HepG2 (cell line): ENCODE data around the gene ENTPD6. TPM values are rescaled to one million over a fixed set of nuclear protein-coding genes. Genes with fewer than 3 reads are reported as not detected.
A peak's percentile ranks its signal among the peaks of the same experiment; 100 is the strongest.

Experiments
- AGO2 ChIP-seq: fragments of 200-400 bp; formaldehyde crosslinking; optimal IDR thresholded peaks from 2 replicates; pipeline ENCODE3; 2017; ENCODE audit warnings: mild to moderate bottlenecking, low read depth, low read length, moderate library complexity
- ARNTL ChIP-seq: sonication (generic); formaldehyde crosslinking; IDR thresholded peaks from 2 replicates; pipeline ENCODE4 v1.4.0; 2020; ENCODE audit warnings: mild to moderate bottlenecking, missing genetic modification reagents
- ATF7-NPFF ChIP-seq: sonication (generic); formaldehyde crosslinking; IDR thresholded peaks from 2 replicates; pipeline ENCODE4 v1.8.1; 2023; ENCODE audit warnings: mild to moderate bottlenecking, low read depth, missing genetic modification reagents, moderate library complexity
- DNMT3B ChIP-seq: conservative IDR thresholded peaks from 2 replicates; pipeline ENCODE4 v1.6.1; 2016; ENCODE audit warnings: missing biosample characterization, control low read depth
- DR1 ChIP-seq: sonication (generic); formaldehyde crosslinking; IDR thresholded peaks from 2 replicates; pipeline ENCODE4 v1.8.0; 2021; ENCODE audit warnings: mild to moderate bottlenecking, missing genetic modification reagents, inconsistent platforms
- E2F2 ChIP-seq: sonication (generic); formaldehyde crosslinking; IDR thresholded peaks from 2 replicates; pipeline ENCODE4 v1.4.0; 2020; ENCODE audit warnings: missing genetic modification reagents, borderline replicate concordance
- HMG20A ChIP-seq: IDR thresholded peaks from 2 replicates; pipeline ENCODE4 v1.6.1; 2016; ENCODE audit warnings: borderline replicate concordance
- MAF1 ChIP-seq: sonication (generic); formaldehyde crosslinking; IDR thresholded peaks from 2 replicates; pipeline ENCODE4 v1.5.0; 2020; ENCODE audit warnings: missing genetic modification reagents, borderline replicate concordance
- MATR3 ChIP-seq: sonication (generic); formaldehyde crosslinking; IDR thresholded peaks from 2 replicates; pipeline ENCODE4 v1.4.0; 2020; ENCODE audit warnings: missing genetic modification reagents
- NCOA2 ChIP-seq: sonication (generic); formaldehyde crosslinking; IDR thresholded peaks from 2 replicates; pipeline ENCODE4 v1.8.0; 2022; ENCODE audit warnings: inconsistent platforms
- RBFOX2 ChIP-seq: fragments of 200-400 bp; formaldehyde crosslinking; IDR thresholded peaks from 2 replicates; pipeline ENCODE4 v1.6.1; 2017; ENCODE audit warnings: low read depth, mild to moderate bottlenecking, low read length
- SETDB1 ChIP-seq: sonication (generic); formaldehyde crosslinking; IDR thresholded peaks from 2 replicates; pipeline ENCODE4 v1.5.1; 2020; ENCODE audit warnings: missing genetic modification reagents, mild to moderate bottlenecking, borderline replicate concordance
- THRA ChIP-seq: sonication (generic); formaldehyde crosslinking; IDR thresholded peaks from 2 replicates; pipeline ENCODE4 v1.4.0; 2020; ENCODE audit warnings: missing genetic modification reagents, borderline replicate concordance
- U2AF1 ChIP-seq: fragments of 200-400 bp; formaldehyde crosslinking; optimal IDR thresholded peaks from 2 replicates; pipeline ENCODE3; 2017; ENCODE audit warnings: mild to moderate bottlenecking, low read depth, low read length
- XRCC5 ChIP-seq: fragments of 200-400 bp; formaldehyde crosslinking; optimal IDR thresholded peaks from 2 replicates; pipeline ENCODE3; 2017; ENCODE audit warnings: mild to moderate bottlenecking, low read length
- ZBTB3 ChIP-seq: sonication (generic); formaldehyde crosslinking; IDR thresholded peaks from 2 replicates; pipeline ENCODE4 v1.4.0; 2020; ENCODE audit warnings: low read depth, mild to moderate bottlenecking, moderate library complexity, missing genetic modification reagents, borderline replicate concordance
- ZFP36L1 ChIP-seq: sonication (generic); formaldehyde crosslinking; IDR thresholded peaks from 2 replicates; pipeline ENCODE4 v1.8.0; 2022; ENCODE audit warnings: mild to moderate bottlenecking, missing genetic modification reagents, moderate library complexity
- ZFP91 ChIP-seq: sonication (generic); formaldehyde crosslinking; IDR thresholded peaks from 2 replicates; pipeline ENCODE4 v1.9.0; 2022; ENCODE audit warnings: missing genetic modification reagents, mild to moderate bottlenecking, borderline replicate concordance
- ZNF317 ChIP-seq: sonication (generic); formaldehyde crosslinking; IDR thresholded peaks from 2 replicates; pipeline ENCODE4 v1.5.0; 2020; ENCODE audit warnings: mild to moderate bottlenecking, missing genetic modification reagents
- ZNF326 ChIP-seq: sonication (generic); formaldehyde crosslinking; IDR thresholded peaks from 2 replicates; pipeline ENCODE4 v1.4.0; 2020; ENCODE audit warnings: missing genetic modification reagents, borderline replicate concordance
- ZNF543 ChIP-seq: sonication (generic); formaldehyde crosslinking; IDR thresholded peaks from 2 replicates; pipeline ENCODE4 v1.4.0; 2020; ENCODE audit warnings: mild to moderate bottlenecking, missing genetic modification reagents
- ZNF546 ChIP-seq: sonication (generic); formaldehyde crosslinking; conservative IDR thresholded peaks from 2 replicates; pipeline ENCODE4 v1.8.1; 2023; ENCODE audit warnings: mild to moderate bottlenecking, missing genetic modification reagents
- ZNF746 ChIP-seq: sonication (generic); formaldehyde crosslinking; IDR thresholded peaks from 2 replicates; pipeline ENCODE4 v1.8.0; 2022; ENCODE audit warnings: mild to moderate bottlenecking, missing genetic modification reagents
- ZNF781 ChIP-seq: sonication (generic); formaldehyde crosslinking; IDR thresholded peaks from 2 replicates; pipeline ENCODE4 v1.5.1; 2020; ENCODE audit warnings: borderline replicate concordance, mild to moderate bottlenecking, missing genetic modification reagents; ENCODE audit errors: not compliant biosample characterization
- polyA plus RNA-seq, 8 experiments: library from polyadenylated mRNA; depleted of rRNA in 3 of 8; stranded (reverse) in 7 of 8; unstranded in 1 of 8; fragments of >200 nt; fragmentation: Illumina TruSeq in 4 of 8; extraction: Trizol in 4 of 8; gene quantifications; 2 replicates each; pipeline versions ENCODE4 v1.2.1 to v1.2.3, GENCODE V29; 2011 to 2016; ENCODE audit warnings: low read depth in 4 of 8, missing spikeins in 1 of 8, mixed read lengths in 1 of 8; ENCODE audit not compliant: insufficient read depth in 1 of 8
- total RNA-seq, 5 experiments: library from RNA; depleted of rRNA; stranded (reverse); fragments of >200 nt; fragmentation: Illumina TruSeq; extraction: Trizol; gene quantifications; 2 replicates each; pipeline ENCODE4 v1.2.3, GENCODE V29; 2016; ENCODE audit warnings: low read depth in 1 of 5

Gene ENTPD6
- total and polyA plus RNA-seq, 2 of the 13 experiments (the other 11 are each of a cell fraction or from before 2014, with no cell fraction given) = 164 to 172 TPM

DNA sequence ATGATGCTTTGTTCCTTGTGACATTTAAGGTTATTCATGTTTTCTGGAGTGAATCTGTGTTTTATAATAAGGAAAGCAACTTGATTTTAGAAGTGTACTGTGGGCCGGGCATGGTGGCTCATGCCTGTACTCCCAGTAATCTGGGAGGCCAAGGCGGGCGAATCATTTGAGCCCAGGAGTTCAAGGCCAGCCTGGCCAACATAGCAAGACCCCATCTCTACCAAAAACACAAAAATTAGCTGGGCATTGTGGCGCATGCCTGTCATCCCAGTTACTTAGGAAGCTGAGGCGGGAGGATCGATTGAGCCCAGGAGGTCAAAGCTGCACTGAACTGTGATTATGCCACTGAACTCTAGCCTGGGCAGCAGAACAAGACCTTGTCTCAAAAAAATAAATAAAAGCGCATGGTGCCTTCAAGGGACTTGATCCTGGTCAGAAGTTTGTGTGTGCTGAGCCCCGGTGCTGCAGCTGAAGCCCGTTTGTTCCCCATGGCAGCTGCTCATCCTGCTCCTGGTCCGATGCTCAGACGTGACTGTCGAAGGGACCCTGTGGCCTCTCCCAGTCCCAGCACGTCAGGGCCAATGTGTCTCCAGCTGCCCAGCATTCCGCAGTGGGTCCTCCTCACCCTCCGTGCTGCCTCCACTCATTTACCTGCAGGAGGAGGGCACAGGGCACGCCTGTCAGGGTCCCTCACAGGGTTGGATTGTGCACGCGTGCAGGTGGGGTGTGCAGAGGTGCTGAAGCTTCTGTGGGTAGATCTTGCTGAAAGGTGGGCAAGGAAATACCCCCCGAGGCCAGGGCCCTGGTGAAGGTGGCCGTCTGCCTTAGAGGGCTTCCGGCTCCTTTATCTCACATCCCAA, 18.3 kb downstream of the ENTPD6 start (continued):
- no peak for TF ChIP-seq E2F2
- TF ChIP-seq ATF7-NPFF (CRISPR knock-in tag) = no peak
- TF ChIP-seq ZNF746 = no peak
- no peak for TF ChIP-seq SETDB1
- TF ChIP-seq ZNF546 (CRISPR knock-in tag) = no peak
- no peak for TF ChIP-seq ZNF326 (CRISPR knock-in tag)
- no peak for TF ChIP-seq ZNF317 (CRISPR knock-in tag)
- TF ChIP-seq DR1 (CRISPR knock-in tag) = no peak
- TF ChIP-seq XRCC5 = no peak
- TF ChIP-seq ZFP91 (CRISPR knock-in tag) = 0 out of 2 replicates have a peak, but pooled peaks have one; percentile 28
- no peak for TF ChIP-seq MATR3
- no peak for TF ChIP-seq ZFP36L1 (CRISPR knock-in tag)
- no peak for TF ChIP-seq ZNF543 (CRISPR knock-in tag)
- no peak for TF ChIP-seq ARNTL (CRISPR knock-in tag)
- TF ChIP-seq U2AF1 = no peak
- TF ChIP-seq ZNF781 (CRISPR knock-in tag) = no peak
- TF ChIP-seq HMG20A = no peak
- 0 out of 2 replicates have a peak, but pooled peaks have one; percentile 18 for TF ChIP-seq RBFOX2
- no peak for TF ChIP-seq MAF1 (CRISPR knock-in tag)
- no peak for TF ChIP-seq ZBTB3 (CRISPR knock-in tag)
- peak; percentile 86 for TF ChIP-seq AGO2
- no peak for TF ChIP-seq DNMT3B (CRISPR knock-in tag)
- no peak for TF ChIP-seq THRA
- TF ChIP-seq NCOA2 (CRISPR knock-in tag) = no peak
